ENCODE data around the gene SDK1.

SDK1 gene

DNA sequence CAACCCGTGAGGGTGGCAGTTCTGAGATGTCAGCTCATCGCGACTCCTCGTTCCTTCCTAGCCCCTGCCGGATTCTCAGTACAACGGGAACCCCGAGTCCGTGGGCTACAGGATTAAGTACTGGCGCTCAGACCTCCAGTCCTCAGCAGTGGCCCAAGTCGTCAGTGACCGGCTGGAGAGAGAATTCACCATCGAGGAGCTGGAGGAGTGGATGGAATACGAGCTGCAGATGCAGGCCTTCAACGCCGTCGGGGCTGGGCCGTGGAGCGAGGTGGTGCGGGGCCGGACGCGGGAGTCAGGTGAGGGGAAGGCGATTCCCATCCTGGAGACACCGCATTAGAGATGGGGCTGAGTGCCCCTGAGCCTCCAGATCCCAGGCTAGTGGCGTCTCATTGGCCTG, 812.9 kb downstream of the SDK1 start:
- DNase-seq: no peak
- H3K9me3 ChIP-seq (ENCODE audit: severe bottlenecking): no peaks in the 10 kb centered on the region
- no peak overlapping the region for H3K4me3 ChIP-seq (ENCODE audit: low read depth, low read length)
- TF ChIP-seq, protein P1, sequence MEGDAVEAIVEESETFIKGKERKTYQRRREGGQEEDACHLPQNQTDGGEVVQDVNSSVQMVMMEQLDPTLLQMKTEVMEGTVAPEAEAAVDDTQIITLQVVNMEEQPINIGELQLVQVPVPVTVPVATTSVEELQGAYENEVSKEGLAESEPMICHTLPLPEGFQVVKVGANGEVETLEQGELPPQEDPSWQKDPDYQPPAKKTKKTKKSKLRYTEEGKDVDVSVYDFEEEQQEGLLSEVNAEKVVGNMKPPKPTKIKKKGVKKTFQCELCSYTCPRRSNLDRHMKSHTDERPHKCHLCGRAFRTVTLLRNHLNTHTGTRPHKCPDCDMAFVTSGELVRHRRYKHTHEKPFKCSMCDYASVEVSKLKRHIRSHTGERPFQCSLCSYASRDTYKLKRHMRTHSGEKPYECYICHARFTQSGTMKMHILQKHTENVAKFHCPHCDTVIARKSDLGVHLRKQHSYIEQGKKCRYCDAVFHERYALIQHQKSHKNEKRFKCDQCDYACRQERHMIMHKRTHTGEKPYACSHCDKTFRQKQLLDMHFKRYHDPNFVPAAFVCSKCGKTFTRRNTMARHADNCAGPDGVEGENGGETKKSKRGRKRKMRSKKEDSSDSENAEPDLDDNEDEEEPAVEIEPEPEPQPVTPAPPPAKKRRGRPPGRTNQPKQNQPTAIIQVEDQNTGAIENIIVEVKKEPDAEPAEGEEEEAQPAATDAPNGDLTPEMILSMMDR (IDR thresholded peaks at IDR 0.05; ENCODE audit: low read depth, low read length): no peak
- H3K36me3 ChIP-seq: peaks cover 14% of the 10 kb centered on the region
- H3K27me3 ChIP-seq (ENCODE audit: insufficient read depth, low read depth, severe bottlenecking): no peaks in the 10 kb centered on the region
- H3K27ac ChIP-seq: no peak overlapping the region

DNA sequence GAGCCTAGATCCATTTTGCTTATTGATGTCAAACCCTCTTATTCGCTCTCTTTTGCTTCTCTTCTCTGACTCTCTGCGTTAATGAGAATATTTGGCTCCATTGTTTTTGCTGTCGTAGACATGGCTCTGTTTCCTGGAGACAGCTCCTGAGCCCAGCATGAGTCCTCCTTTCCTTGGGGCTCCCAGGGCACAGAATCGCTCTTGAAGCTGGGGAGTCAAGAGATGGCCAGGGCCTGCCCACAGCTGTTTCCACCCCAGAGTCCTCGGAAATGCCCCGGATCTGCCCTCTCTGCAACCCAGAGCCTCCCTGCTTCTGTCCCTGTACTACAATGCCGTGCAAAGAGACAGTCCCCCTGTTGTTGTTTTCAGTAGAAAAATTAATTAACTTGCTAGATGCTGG, 814.4 kb downstream of the SDK1 start:
- Histone ChIP-seq H3K36me3 (peaks cover 14% of the 10 kb centered on the region), H3K27me3 (ENCODE audit: insufficient read depth, low read depth, severe bottlenecking) (no peaks in the 10 kb centered on the region), H3K27ac (no peak overlapping the region), H3K9me3 (ENCODE audit: severe bottlenecking) (no peaks in the 10 kb centered on the region), H3K4me3 (ENCODE audit: low read depth, low read length) (no peak overlapping the region)
- TF ChIP-seq, protein P1 (IDR thresholded peaks at IDR 0.05; ENCODE audit: low read depth, low read length): no peak
- DNase-seq: no peak

DNA sequence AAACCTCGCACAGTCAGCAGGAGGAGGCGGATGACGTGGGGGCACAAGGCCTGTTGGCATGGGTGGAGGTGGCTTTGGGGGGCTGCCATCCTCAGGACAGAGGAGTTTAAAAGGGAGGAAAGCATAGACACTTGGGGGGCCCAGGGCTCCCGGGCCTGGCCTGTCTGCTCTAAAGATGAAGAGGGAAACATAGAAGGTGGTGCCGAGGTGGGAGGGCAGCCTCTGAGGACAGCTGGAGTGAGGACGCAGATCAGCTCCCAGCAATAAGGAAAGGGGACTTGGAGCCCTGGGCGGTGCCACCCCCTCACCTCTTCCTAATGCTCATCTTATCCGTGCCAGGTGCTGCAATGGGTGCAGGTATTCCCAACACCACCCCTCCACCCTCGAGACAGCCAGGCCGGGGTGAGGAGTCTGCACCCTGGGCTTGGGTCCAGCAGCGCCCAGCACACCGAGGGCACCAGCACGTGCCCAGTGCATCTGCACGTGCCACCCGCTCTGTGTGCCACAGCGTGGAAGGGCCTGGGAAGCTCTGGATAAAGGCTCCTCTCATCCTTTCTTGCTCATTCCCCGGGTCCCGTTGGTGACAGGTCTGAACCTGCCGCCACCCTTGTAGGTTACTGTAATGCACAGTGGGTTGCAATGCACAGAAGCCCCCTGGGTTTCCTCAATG, 815.0 kb downstream of the SDK1 start:
- H3K36me3 ChIP-seq: peaks cover 14% of the 10 kb centered on the region
- H3K27ac ChIP-seq: no peak overlapping the region
- no peak for DNase-seq
- H3K4me3 ChIP-seq (ENCODE audit: low read depth, low read length): no peak overlapping the region
- no peaks in the 10 kb centered on the region for H3K9me3 ChIP-seq (ENCODE audit: severe bottlenecking)
- no peaks in the 10 kb centered on the region for H3K27me3 ChIP-seq (ENCODE audit: insufficient read depth, low read depth, severe bottlenecking)
- TF ChIP-seq, protein P1 (IDR thresholded peaks at IDR 0.05; ENCODE audit: low read depth, low read length): no peak

DNA sequence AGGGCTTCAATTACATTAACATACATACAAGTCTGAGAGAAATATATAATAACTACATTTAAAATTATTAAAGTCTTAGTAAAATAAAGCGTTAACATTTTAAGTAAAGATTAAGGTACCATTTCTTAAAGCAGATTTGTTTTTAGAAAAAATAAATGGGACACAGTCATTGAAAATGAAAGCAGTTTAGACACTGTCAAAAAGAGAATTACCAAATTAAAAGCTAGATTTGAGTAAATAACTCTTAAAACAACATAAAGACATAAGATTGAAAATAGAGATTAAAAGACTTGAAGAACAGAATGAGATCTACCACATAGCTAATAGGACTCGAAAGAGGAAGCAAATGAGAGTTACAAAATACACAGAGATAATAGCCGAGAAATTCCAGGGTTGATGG, 818.8 kb downstream of the SDK1 start:
- H3K36me3 ChIP-seq: peaks cover under 1% of the 10 kb centered on the region
- no peak overlapping the region for H3K27ac ChIP-seq
- no peak overlapping the region for H3K4me3 ChIP-seq (ENCODE audit: low read depth, low read length)
- TF ChIP-seq, protein P1 (IDR thresholded peaks at IDR 0.05; ENCODE audit: low read depth, low read length): no peak
- no peaks in the 10 kb centered on the region for H3K9me3 ChIP-seq (ENCODE audit: severe bottlenecking)
- H3K27me3 ChIP-seq (ENCODE audit: insufficient read depth, low read depth, severe bottlenecking): no peaks in the 10 kb centered on the region
- DNase-seq: no peak

DNA sequence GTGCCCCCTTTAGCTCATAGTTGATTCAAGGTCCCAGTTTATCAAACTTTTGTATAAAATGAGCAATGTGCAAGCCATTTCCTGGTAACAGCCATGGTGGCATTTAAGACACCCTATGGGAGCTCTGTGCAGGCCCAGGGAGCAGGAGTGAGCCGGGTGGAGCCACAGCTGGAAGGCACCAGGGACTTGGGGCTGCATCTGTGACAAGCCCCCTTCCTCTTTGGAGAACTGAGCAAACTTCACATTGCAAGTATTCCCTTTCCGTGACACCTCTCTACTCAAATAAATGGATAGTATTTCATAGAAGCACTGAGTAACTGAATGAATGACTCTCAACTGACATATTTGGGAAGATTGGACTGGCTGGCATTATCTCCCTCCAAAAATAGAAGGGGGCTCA, 822.3 kb downstream of the SDK1 start:
- H3K36me3 ChIP-seq: no peaks in the 10 kb centered on the region
- TF ChIP-seq, protein P1 (IDR thresholded peaks at IDR 0.05; ENCODE audit: low read depth, low read length): no peak
- H3K27ac ChIP-seq: no peak overlapping the region
- no peak for DNase-seq
- H3K9me3 ChIP-seq (ENCODE audit: severe bottlenecking): no peaks in the 10 kb centered on the region
- no peaks in the 10 kb centered on the region for H3K27me3 ChIP-seq (ENCODE audit: insufficient read depth, low read depth, severe bottlenecking)
- H3K4me3 ChIP-seq (ENCODE audit: low read depth, low read length): no peak overlapping the region

DNA sequence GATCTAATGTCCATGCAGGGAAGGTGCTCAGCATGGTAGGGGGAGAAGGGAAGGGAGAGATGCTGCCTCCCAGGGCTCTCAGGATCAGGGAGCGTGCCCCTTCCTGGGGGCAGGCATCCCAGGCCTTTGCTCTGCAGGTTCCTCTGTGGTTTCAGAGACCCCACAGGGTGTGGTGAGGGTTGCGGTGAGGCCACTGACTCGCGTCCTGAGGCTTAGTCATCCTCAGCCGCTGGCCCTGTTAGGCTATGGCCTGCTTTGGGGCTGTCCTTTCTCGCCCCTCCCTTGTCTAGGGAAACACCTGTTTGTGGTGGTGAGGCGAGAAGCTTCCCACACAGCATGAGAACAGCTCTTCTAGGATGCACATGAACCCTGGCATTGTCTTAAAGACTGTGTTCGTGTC, 822.8 kb downstream of the SDK1 start:
- TF ChIP-seq, protein P1 (IDR thresholded peaks at IDR 0.05; ENCODE audit: low read depth, low read length): no peak
- Histone ChIP-seq H3K36me3 (no peaks in the 10 kb centered on the region), H3K4me3 (ENCODE audit: low read depth, low read length) (no peak overlapping the region), H3K27me3 (ENCODE audit: insufficient read depth, low read depth, severe bottlenecking) (no peaks in the 10 kb centered on the region), H3K9me3 (ENCODE audit: severe bottlenecking) (no peaks in the 10 kb centered on the region), H3K27ac (no peak overlapping the region)
- no peak for DNase-seq
